ENCODE results near the gene ASB15. TPM values are rescaled to one million over a fixed set of nuclear protein-coding genes. Genes with fewer than 3 reads are reported as not detected.

ASB15 gene
- total and polyA plus RNA-seq, 2 experiments from 2014 or later = not detected

- DNase-seq = peak; percentile 73
- Histone ChIP-seq H3K79me2 (ENCODE audit: insufficient read depth) (peaks cover 49% of the 10 kb centered on the region), H2AFZ (peak overlapping the region; percentile 100), H3K4me1 (ENCODE audit: insufficient read depth) (peaks cover 12% of the 10 kb centered on the region), H3K9me3 (ENCODE audit: low read depth) (no peaks in the 10 kb centered on the region), H3K27me3 (replicated peaks; ENCODE audit: insufficient read depth) (no peaks in the 10 kb centered on the region), H3K4me3 (peak overlapping the region; percentile 95), H3K4me2 (ENCODE audit: unreplicated experiment) (peak overlapping the region; percentile 95), H3K9me2 (ENCODE audit: insufficient read depth) (no peaks in the 10 kb centered on the region), H3K9ac (peak overlapping the region; percentile 89), H3K36me3 (ENCODE audit: low read depth) (no peaks in the 10 kb centered on the region), H4K20me1 (ENCODE audit: insufficient read depth) (no peaks in the 10 kb centered on the region), H3K27ac (peak overlapping the region; percentile 74), H3F3A (ENCODE audit: insufficient read depth) (peaks cover 9% of the 10 kb centered on the region; the same call in 1 of the 2 replicates)
- TF ChIP-seq EZH2phosphoT487 (IDR thresholded peaks at IDR 0.05; ENCODE audit: insufficient read depth, low read depth) = no peak
- WGBS, 2 experiments (ENCODE audit: low coverage in 1 of 2, low lambda C conversion rate in 2 of 2, missing lambda C conversion rate in 2 of 2) = 1 to 2% methylated on average over 12 of the region's 12 CpGs
- in situ Hi-C loops (cut with MboI) = no loop called here
These were observed 44.6 kb upstream of the ASB15 start for GRCh38 chr7:123557016-123557397.

DNA sequence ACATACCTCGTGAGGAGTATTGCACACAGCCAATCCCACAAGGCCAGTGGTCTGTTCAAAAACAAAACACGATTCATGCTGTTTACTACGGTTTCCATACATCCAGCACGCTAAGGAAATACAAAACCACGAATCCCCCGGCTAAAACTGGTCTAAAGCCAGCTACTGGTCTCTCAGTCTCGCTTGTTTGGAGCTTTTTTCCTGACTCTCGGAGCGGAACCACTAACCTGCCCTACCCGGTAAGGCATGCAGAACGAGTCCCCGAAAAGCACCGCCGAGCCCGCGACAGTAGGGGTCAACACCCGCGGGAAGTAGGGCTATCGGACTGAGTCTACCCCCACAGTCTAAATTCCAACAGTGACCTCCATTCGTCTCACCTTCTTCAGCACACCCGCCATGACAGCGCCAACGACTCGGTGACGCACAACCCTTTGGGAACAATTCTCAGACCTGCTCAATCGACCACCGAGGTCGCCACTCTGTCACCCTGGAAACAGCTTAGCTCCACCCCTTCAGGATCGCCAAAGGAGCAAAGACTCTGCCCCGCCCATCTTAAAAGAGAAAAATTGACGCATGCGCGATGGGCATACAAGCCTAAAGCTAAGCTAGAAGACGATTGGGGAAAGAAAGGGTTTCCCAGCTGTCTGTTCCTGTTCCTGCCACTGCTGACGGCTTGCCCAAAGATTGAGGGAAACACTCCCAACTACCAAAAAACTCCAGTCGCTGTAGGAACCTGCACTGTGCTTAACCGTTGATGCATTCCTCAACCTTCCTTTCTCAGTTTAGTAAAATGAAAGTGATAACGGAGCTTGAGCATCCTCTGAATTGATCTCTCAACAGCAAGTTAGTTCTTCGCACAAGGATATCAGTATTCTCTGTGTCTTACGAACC is 44.0 kb upstream of the ASB15 start, which contains the start of gene NDUFA5:
NDUFA5 (minus strand) TSS at position 421 of the 891 bp plus-strand sequence; CDS start at position 398, 23 bp downstream.
- H3K27me3 ChIP-seq (replicated peaks; ENCODE audit: insufficient read depth) = no peaks in the 10 kb centered on the region
- H3K36me3 ChIP-seq (ENCODE audit: low read depth) = no peaks in the 10 kb centered on the region
- H3K4me3 ChIP-seq = peak within 1 kb of the TSS; percentile 95
- in situ Hi-C loops (cut with MboI) = no loop called here
- H3K9ac ChIP-seq = peak within 1 kb of the TSS; percentile 89
- DNase-seq = peak; percentile 100
- 1% methylated on average over 40 of the region's 40 CpGs for WGBS, 2 experiments (ENCODE audit: low coverage in 1 of 2, low lambda C conversion rate in 2 of 2, missing lambda C conversion rate in 2 of 2)
- no peaks in the 10 kb centered on the region for H3K9me3 ChIP-seq (ENCODE audit: low read depth)
- H3K4me2 ChIP-seq (ENCODE audit: unreplicated experiment) = peak within 1 kb of the TSS; percentile 95
- H3K79me2 ChIP-seq (ENCODE audit: insufficient read depth) = peaks cover 45% of the 10 kb centered on the region
- peak within 1 kb of the TSS; percentile 74 for H3K27ac ChIP-seq
- no peak for TF ChIP-seq EZH2 (IDR thresholded peaks at IDR 0.05; ENCODE audit: insufficient read depth, poor library complexity, severe bottlenecking)
- TF ChIP-seq EZH2phosphoT487 (IDR thresholded peaks at IDR 0.05; ENCODE audit: insufficient read depth, low read depth) = no peak
- H3F3A ChIP-seq (ENCODE audit: insufficient read depth) = peaks cover 9% of the 10 kb centered on the region; the same call in 1 of the 2 replicates
- no peaks in the 10 kb centered on the region for H4K20me1 ChIP-seq (ENCODE audit: insufficient read depth)
- no peaks in the 10 kb centered on the region for H3K9me2 ChIP-seq (ENCODE audit: insufficient read depth)
- peak within 1 kb of the TSS; percentile 100 for H2AFZ ChIP-seq
- H3K4me1 ChIP-seq (ENCODE audit: insufficient read depth) = peaks cover 12% of the 10 kb centered on the region

- Histone ChIP-seq H2AFZ (peak overlapping the region; percentile 100), H3F3A (ENCODE audit: insufficient read depth) (peaks cover 9% of the 10 kb centered on the region; the same call in 1 of the 2 replicates), H3K9me3 (ENCODE audit: low read depth) (no peaks in the 10 kb centered on the region), H3K4me1 (ENCODE audit: insufficient read depth) (peaks cover 12% of the 10 kb centered on the region), H3K27ac (peak overlapping the region; percentile 64), H4K20me1 (ENCODE audit: insufficient read depth) (no peaks in the 10 kb centered on the region), H3K9me2 (ENCODE audit: insufficient read depth) (no peaks in the 10 kb centered on the region), H3K27me3 (replicated peaks; ENCODE audit: insufficient read depth) (no peaks in the 10 kb centered on the region), H3K4me3 (peak overlapping the region; percentile 95), H3K79me2 (ENCODE audit: insufficient read depth) (peaks cover 38% of the 10 kb centered on the region), H3K36me3 (ENCODE audit: low read depth) (no peaks in the 10 kb centered on the region), H3K9ac (peak overlapping the region; percentile 89), H3K4me2 (ENCODE audit: unreplicated experiment) (peak overlapping the region; percentile 90)
- TF ChIP-seq EZH2phosphoT487 (IDR thresholded peaks at IDR 0.05; ENCODE audit: insufficient read depth, low read depth) = no peak
- TF ChIP-seq EZH2 (IDR thresholded peaks at IDR 0.05; ENCODE audit: insufficient read depth, poor library complexity, severe bottlenecking) = no peak
- 20 to 22% methylated on average over 4 of the region's 4 CpGs for WGBS, 2 experiments (ENCODE audit: low coverage in 1 of 2, low lambda C conversion rate in 2 of 2, missing lambda C conversion rate in 2 of 2)
- in situ Hi-C loops (cut with MboI) = no loop called here
- no peak for DNase-seq
These were observed 43.2 kb upstream of the ASB15 start for GRCh38 chr7:123558289-123558874.

- Histone ChIP-seq H4K20me1 (ENCODE audit: insufficient read depth) (no peaks in the 10 kb centered on the region), H3K27me3 (replicated peaks; ENCODE audit: insufficient read depth) (no peaks in the 10 kb centered on the region), H3K4me1 (ENCODE audit: insufficient read depth) (0 out of 2 replicates have a peak, but pooled peaks cover 6% of the 10 kb centered on the region), H3K4me2 (ENCODE audit: unreplicated experiment) (no peak overlapping the region), H3K9me2 (ENCODE audit: insufficient read depth) (no peaks in the 10 kb centered on the region), H3F3A (ENCODE audit: insufficient read depth) (peaks cover 9% of the 10 kb centered on the region; the same call in 1 of the 2 replicates), H3K9me3 (ENCODE audit: low read depth) (no peaks in the 10 kb centered on the region), H2AFZ (no peak overlapping the region), H3K4me3 (no peak overlapping the region), H3K27ac (no peak overlapping the region), H3K36me3 (ENCODE audit: low read depth) (no peaks in the 10 kb centered on the region), H3K79me2 (ENCODE audit: insufficient read depth) (peaks cover 4% of the 10 kb centered on the region), H3K9ac (no peak overlapping the region)
- DNase-seq = no peak
- TF ChIP-seq EZH2 (IDR thresholded peaks at IDR 0.05; ENCODE audit: insufficient read depth, poor library complexity, severe bottlenecking) = no peak
- no peak for TF ChIP-seq EZH2phosphoT487 (IDR thresholded peaks at IDR 0.05; ENCODE audit: insufficient read depth, low read depth)
- in situ Hi-C loops (cut with MboI) = no loop called here
These were observed 39.5 kb upstream of the ASB15 start for GRCh38 chr7:123562121-123562520.
